Progenitor cell of endocrine pancreas (in vitro differentiated cells): ENCODE results near the gene TTR. TPM values are rescaled to one million over a fixed set of nuclear protein-coding genes. Genes with fewer than 3 reads are reported as not detected.

Source experiments
- DNase-seq: peaks from one replicate; pipeline ENCODE4 v3.0.0; 2021; ENCODE audit warnings: low spot score; ENCODE audit not compliant: unreplicated experiment
- H3K27ac Mint-ChIP-seq: 2 replicates; pipeline ENCODE4 v1.8.0; 2021; ENCODE audit warnings: mild to moderate bottlenecking, moderate library complexity, mixed read lengths
- H3K27me3 Mint-ChIP-seq: 2 replicates; pipeline ENCODE4 v1.8.0; 2021; ENCODE audit warnings: mixed read lengths
- H3K36me3 Mint-ChIP-seq: 2 replicates; pipeline ENCODE4 v1.8.0; 2022; ENCODE audit warnings: mixed read lengths; ENCODE audit not compliant: insufficient read depth
- H3K4me1 Mint-ChIP-seq: 2 replicates; pipeline ENCODE4 v1.8.0; 2021; ENCODE audit warnings: low read depth, mixed read lengths
- H3K4me3 Mint-ChIP-seq: 2 replicates; pipeline ENCODE4 v1.8.0; 2021; ENCODE audit warnings: low read depth, mild to moderate bottlenecking, moderate library complexity, mixed read lengths
- H3K9me3 Mint-ChIP-seq: 2 replicates; pipeline ENCODE4 v1.8.0; 2021; ENCODE audit warnings: low read depth, mixed read lengths
- total RNA-seq: library from RNA; stranded (reverse); gene quantifications from 2 replicates; pipeline ENCODE4 v1.2.1, GENCODE V29; 2021
- TF ChIP-seq, protein P1 (sequence below): fragments of 200-600 bp; sonication (generic); IDR thresholded peaks from one replicate; pipeline ENCODE4 v1.5.0; 2021; ENCODE audit warnings: antibody characterized with exemption, mild to moderate bottlenecking; ENCODE audit not compliant: unreplicated experiment

Gene TTR
- total RNA-seq, 1 donor from 2014 or later: 150 TPM

DNA sequence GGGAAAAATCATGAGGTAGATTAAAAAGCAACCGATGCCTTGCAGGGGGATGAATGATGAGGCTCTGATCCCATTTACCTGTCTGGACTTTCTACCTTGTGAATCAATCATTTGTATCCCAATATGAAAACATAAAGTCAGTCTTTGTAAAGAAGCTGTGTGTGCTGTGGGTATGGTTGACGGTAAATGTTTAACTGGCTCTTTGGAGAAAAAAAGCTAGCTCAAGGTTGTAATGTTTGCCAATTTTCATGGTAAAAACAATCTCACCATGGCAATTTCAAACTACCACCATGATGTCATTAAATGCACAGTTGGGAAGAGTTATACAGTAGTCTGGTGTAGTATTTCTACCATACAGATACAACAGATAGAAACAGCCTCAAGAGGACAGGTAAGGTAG lies 14.6 kb downstream of the TTR start:
- H3K4me1 Mint-ChIP-seq: peaks cover 36% of the 10 kb centered on the region
- H3K27me3 Mint-ChIP-seq: no peaks in the 10 kb centered on the region
- no peak overlapping the region for H3K27ac Mint-ChIP-seq
- TF ChIP-seq, protein P1, sequence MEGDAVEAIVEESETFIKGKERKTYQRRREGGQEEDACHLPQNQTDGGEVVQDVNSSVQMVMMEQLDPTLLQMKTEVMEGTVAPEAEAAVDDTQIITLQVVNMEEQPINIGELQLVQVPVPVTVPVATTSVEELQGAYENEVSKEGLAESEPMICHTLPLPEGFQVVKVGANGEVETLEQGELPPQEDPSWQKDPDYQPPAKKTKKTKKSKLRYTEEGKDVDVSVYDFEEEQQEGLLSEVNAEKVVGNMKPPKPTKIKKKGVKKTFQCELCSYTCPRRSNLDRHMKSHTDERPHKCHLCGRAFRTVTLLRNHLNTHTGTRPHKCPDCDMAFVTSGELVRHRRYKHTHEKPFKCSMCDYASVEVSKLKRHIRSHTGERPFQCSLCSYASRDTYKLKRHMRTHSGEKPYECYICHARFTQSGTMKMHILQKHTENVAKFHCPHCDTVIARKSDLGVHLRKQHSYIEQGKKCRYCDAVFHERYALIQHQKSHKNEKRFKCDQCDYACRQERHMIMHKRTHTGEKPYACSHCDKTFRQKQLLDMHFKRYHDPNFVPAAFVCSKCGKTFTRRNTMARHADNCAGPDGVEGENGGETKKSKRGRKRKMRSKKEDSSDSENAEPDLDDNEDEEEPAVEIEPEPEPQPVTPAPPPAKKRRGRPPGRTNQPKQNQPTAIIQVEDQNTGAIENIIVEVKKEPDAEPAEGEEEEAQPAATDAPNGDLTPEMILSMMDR: no peak
- no peak for DNase-seq
- peaks cover 2% of the 10 kb centered on the region for H3K9me3 Mint-ChIP-seq
- no peaks in the 10 kb centered on the region for H3K36me3 Mint-ChIP-seq
- no peak overlapping the region for H3K4me3 Mint-ChIP-seq

DNA sequence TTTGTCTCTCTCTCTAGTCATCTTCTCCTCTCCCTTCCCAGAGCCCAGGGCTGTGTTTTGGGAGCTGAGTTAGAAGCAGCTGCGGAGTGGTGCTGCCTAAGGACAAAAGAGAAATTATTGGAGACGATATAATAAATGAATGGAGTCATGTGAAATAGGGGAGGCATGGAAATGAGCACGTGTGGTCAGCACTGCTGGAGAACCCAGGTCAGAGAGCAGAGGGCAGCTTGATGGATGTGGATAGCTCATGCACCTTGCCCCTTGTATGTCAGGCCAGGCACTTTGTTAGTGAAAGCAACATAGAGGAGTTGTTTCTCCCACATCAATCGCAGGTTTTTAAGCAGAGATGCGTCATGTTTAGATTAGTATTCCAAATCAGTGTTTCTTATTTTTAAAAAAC lies 15.7 kb downstream of the TTR start:
- H3K9me3 Mint-ChIP-seq: peaks cover 2% of the 10 kb centered on the region
- no peak overlapping the region for H3K4me3 Mint-ChIP-seq
- no peaks in the 10 kb centered on the region for H3K27me3 Mint-ChIP-seq
- TF ChIP-seq, protein P1: no peak
- peaks cover 45% of the 10 kb centered on the region for H3K4me1 Mint-ChIP-seq
- DNase-seq: no peak
- H3K27ac Mint-ChIP-seq: peak overlapping the region; percentile 56
- no peaks in the 10 kb centered on the region for H3K36me3 Mint-ChIP-seq

DNA sequence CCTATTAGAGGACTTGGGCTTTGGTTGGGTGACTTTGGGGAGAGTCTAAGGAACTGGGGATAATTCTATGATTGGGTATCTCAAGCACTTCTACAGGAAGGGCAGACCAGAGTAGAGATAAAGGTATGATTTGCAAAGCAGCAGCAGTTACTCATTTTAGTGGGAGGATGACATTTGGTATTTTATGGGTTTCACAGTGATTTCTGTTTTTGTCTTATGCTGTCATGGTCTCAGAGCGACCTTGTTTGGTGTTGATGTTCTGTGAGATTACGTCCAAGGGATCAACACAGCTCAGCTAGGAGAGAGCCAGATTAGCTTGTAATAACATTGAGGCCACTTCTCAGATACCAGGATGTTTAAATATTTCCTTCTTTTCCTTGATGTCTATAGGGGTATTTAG lies 18.2 kb downstream of the TTR start:
- TF ChIP-seq, protein P1: no peak
- no peaks in the 10 kb centered on the region for H3K36me3 Mint-ChIP-seq
- H3K4me3 Mint-ChIP-seq: no peak overlapping the region
- no peak for DNase-seq
- peaks cover 50% of the 10 kb centered on the region for H3K4me1 Mint-ChIP-seq
- peak overlapping the region; percentile 5 for H3K27ac Mint-ChIP-seq
- H3K27me3 Mint-ChIP-seq: no peaks in the 10 kb centered on the region
- no peaks in the 10 kb centered on the region for H3K9me3 Mint-ChIP-seq

DNA sequence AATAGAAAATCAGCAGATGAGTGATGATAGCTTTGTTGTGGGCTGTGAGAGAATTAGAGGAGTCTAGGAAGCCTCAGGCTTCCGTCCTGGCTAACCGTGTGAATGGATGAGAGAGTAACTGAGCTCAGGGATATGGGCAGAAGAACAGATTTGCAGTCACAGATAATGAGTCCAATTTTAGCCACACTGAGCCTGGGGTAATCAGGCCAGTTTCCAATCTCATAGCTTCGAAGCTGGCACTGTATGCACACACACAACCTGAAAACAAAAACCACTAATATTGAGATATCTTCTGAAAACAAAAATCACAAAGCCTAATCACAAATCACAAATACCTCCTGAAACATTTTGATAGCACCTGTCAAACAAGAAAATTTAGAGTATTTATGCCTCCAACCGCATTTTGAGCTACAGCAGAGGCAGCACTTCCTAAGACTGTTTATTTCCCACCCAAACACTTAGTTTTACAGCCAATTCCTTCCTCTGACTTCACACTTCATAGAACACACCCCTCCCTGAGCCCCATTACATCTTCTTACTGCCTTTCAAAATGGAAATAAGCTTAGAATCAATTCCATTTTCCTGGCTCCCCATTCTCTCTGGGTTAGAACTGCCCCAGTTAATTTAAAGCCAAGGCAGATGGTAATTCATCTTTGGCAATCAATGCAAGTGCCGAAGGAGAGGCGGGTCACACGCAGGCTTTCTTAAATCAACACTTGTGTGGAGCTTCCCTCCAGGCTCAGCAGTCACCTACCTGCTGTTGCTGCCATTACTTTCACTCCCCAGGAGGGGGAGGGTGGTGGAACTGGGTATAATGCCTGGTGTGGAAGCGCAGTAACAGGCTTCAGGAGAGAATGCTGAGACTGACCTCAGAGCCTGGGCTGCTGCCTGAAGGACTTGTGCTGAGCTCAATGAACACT lies 18.9 kb downstream of the TTR start:
- peak; percentile 49 for DNase-seq
- peak overlapping the region; percentile 5 for H3K27ac Mint-ChIP-seq
- H3K36me3 Mint-ChIP-seq: no peaks in the 10 kb centered on the region
- no peaks in the 10 kb centered on the region for H3K27me3 Mint-ChIP-seq
- TF ChIP-seq, protein P1: peak; percentile 60
- H3K4me1 Mint-ChIP-seq: peaks cover 52% of the 10 kb centered on the region
- peak overlapping the region; percentile 35 for H3K4me3 Mint-ChIP-seq
- no peaks in the 10 kb centered on the region for H3K9me3 Mint-ChIP-seq

DNA sequence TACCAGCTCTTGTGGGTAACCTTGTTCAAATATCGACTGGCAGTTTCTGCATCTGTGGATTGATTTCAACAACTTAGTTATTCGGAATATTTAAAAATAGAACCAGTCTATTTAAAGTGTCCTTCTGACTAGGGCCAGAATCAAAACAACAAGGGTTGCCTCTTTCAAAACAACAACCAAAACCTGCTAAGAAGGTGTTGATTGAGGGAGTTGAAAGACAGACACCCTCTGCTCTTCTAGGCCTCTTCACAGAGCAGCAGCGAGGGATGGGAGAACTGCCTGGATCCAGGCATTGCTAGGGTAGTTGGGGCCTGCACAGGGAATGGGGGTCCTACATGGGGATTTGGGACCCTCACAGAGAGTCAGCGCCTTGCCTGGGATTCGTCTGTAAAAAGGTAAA lies 19.8 kb downstream of the TTR start:
- Mint-ChIP-seq H3K27me3 (no peaks in the 10 kb centered on the region), H3K4me3 (no peak overlapping the region), H3K4me1 (peaks cover 44% of the 10 kb centered on the region), H3K9me3 (no peaks in the 10 kb centered on the region), H3K36me3 (no peaks in the 10 kb centered on the region), H3K27ac (no peak overlapping the region)
- DNase-seq: no peak
- TF ChIP-seq, protein P1: no peak
